CD14-positive monocyte (primary cell): ENCODE results near the gene DTNB. TPM values are rescaled to one million over a fixed set of nuclear protein-coding genes. Genes with fewer than 3 reads are reported as not detected.

ENCODE experiments used
- DNase-seq, 3 donors: peaks; one replicate each; pipeline ENCODE4 v3.0.0-alpha.2; 2011 to 2022
- H2AFZ ChIP-seq: 2 replicates; pipeline ENCODE4 v1.6.0; 2012; ENCODE audit warnings: mild to moderate bottlenecking, low read depth, low read length, inconsistent platforms; ENCODE audit not compliant: insufficient read depth, poor library complexity, severe bottlenecking
- H3K27ac ChIP-seq, 2 donors: 1 replicate in 1 of 2; 2 replicates in 1 of 2; pipeline ENCODE4 v1.5.1; 2012 to 2013; ENCODE audit warnings: low read length in 2 of 2, control low read depth in 1 of 2, inconsistent platforms in 1 of 2, low read depth in 1 of 2, mild to moderate bottlenecking in 1 of 2
- H3K27me3 ChIP-seq, 2 donors: one replicate each; pipeline versions ENCODE4 v1.6.0 to v1.6.1; 2011 to 2013; ENCODE audit warnings: low read length in 2 of 2; ENCODE audit not compliant: control insufficient read depth in 2 of 2, insufficient read depth in 2 of 2
- H3K36me3 ChIP-seq, 2 donors: replicated peaks in 1 of 2; 1 replicate in 1 of 2; 2 replicates in 1 of 2; pipeline versions ENCODE4 v1.5.1 to v1.6.1; 2012 to 2013; ENCODE audit warnings: low read length in 2 of 2, control low read depth in 1 of 2, inconsistent platforms in 1 of 2, mild to moderate bottlenecking in 1 of 2; ENCODE audit not compliant: insufficient read depth in 2 of 2, control insufficient read depth in 1 of 2
- H3K4me1 ChIP-seq, 2 donors: 1 replicate in 1 of 2; 2 replicates in 1 of 2; pipeline versions ENCODE4 v1.5.1 to v1.6.1; 2012 to 2013; ENCODE audit warnings: low read length in 2 of 2, control low read depth in 1 of 2, inconsistent platforms in 1 of 2, mild to moderate bottlenecking in 1 of 2, moderate library complexity in 1 of 2; ENCODE audit not compliant: insufficient read depth in 2 of 2, control insufficient read depth in 1 of 2
- H3K4me2 ChIP-seq: replicated peaks from 2 replicates; pipeline ENCODE3; 2012; ENCODE audit warnings: low read length, moderate library complexity, mild to moderate bottlenecking; ENCODE audit not compliant: poor library complexity, severe bottlenecking; ENCODE audit errors: extremely low read depth
- H3K4me3 ChIP-seq, 3 experiments: fragments of 200-600 bp in 1 of 3; sonication (generic) in 1 of 3; replicated peaks in 1 of 3; 1 replicate in 2 of 3; 2 replicates in 1 of 3; pipeline ENCODE4 v1.5.1; 2011 to 2013; ENCODE audit warnings: low read length in 3 of 3, mild to moderate bottlenecking in 3 of 3, control low read depth in 2 of 3, low read depth in 2 of 3, inconsistent platforms in 1 of 3, moderate library complexity in 1 of 3
- H3K79me2 ChIP-seq: 2 replicates; pipeline ENCODE4 v1.6.0; 2012; ENCODE audit warnings: mild to moderate bottlenecking, control low read depth, inconsistent platforms, low read length, moderate library complexity; ENCODE audit not compliant: insufficient read depth
- H3K9ac ChIP-seq: 2 replicates; pipeline ENCODE4 v1.6.0; 2017; ENCODE audit warnings: low read length, mild to moderate bottlenecking; ENCODE audit not compliant: insufficient read depth, poor library complexity, severe bottlenecking
- H3K9me3 ChIP-seq, 2 donors: replicated peaks in 1 of 2; 1 replicate in 1 of 2; 2 replicates in 1 of 2; pipeline versions ENCODE4 v1.5.1 to v1.6.1; 2012 to 2013; ENCODE audit warnings: low read length in 2 of 2, control low read depth in 1 of 2; ENCODE audit not compliant: control insufficient read depth in 1 of 2, insufficient read depth in 1 of 2
- H4K20me1 ChIP-seq: 2 replicates; pipeline ENCODE4 v1.6.0; 2012; ENCODE audit warnings: mild to moderate bottlenecking, low read length, control low read depth, moderate library complexity; ENCODE audit not compliant: insufficient read depth
- H3K27ac Mint-ChIP-seq, 7 donors: one replicate each; pipeline ENCODE4 v1.8.0; 2020; ENCODE audit warnings: mild to moderate bottlenecking in 7 of 7, mixed read lengths in 7 of 7, moderate library complexity in 6 of 7, inconsistent platforms in 2 of 7
- H3K27me3 Mint-ChIP-seq, 3 donors: one replicate each; pipeline ENCODE4 v1.8.0; 2021 to 2022; ENCODE audit warnings: low read depth in 3 of 3, mild to moderate bottlenecking in 3 of 3, mixed read lengths in 3 of 3, moderate library complexity in 3 of 3, inconsistent platforms in 1 of 3
- H3K36me3 Mint-ChIP-seq, 2 donors: one replicate each; pipeline ENCODE4 v1.8.0; 2020; ENCODE audit warnings: mixed read lengths in 2 of 2, inconsistent platforms in 1 of 2, mild to moderate bottlenecking in 1 of 2
- H3K4me1 Mint-ChIP-seq: one replicate; pipeline ENCODE4 v1.8.0; 2020; ENCODE audit warnings: mild to moderate bottlenecking, mixed read lengths
- H3K4me3 Mint-ChIP-seq, 2 donors: one replicate each; pipeline ENCODE4 v1.8.0; 2020; ENCODE audit warnings: mild to moderate bottlenecking in 2 of 2, mixed read lengths in 2 of 2, moderate library complexity in 1 of 2
- H3K9me3 Mint-ChIP-seq, 7 donors: one replicate each; pipeline ENCODE4 v1.8.0; 2020 to 2022; ENCODE audit warnings: mixed read lengths in 7 of 7, mild to moderate bottlenecking in 6 of 7, moderate library complexity in 6 of 7, inconsistent platforms in 2 of 7
- CTCF ChIP-seq: fragments of 200-600 bp; IDR thresholded peaks from one replicate; pipeline ENCODE4 v1.8.0; 2022; ENCODE audit warnings: antibody characterized with exemption, mild to moderate bottlenecking
- WGBS: methylation state at CpG from one replicate; pipeline ENCODE4 v1.1.5; 2013; ENCODE audit warnings: missing lambda C conversion rate; ENCODE audit not compliant: insufficient coverage; 5-methylcytosine and 5-hydroxymethylcytosine counted together
- intact Hi-C, 2 donors: fragments of 100-400 bp; cut with micrococcal nuclease; formaldehyde crosslinking; loops; one replicate each; pipeline versions ENCODE4 v1.15.0 to v1.15.1; 2023
- polyA plus RNA-seq, 3 donors: library from polyadenylated mRNA; depleted of rRNA in 1 of 3; unstranded in 2 of 3; stranded (reverse) in 1 of 3; fragments of 300-500 nt in 2 of 3; fragments of >200 nt in 1 of 3; fragmentation: Illumina TruSeq in 2 of 3; gene quantifications; 1 replicate in 2 of 3; 2 replicates in 1 of 3; pipeline ENCODE4 v1.2.3, GENCODE V29; 2012 to 2021

DTNB gene
- polyA plus RNA-seq, 3 donors, result 3.0 to 4.2 (median 3.3) TPM

- Mint-ChIP-seq H3K36me3 (no peaks in the 10 kb centered on the region), H3K27ac (no peak overlapping the region), H3K27me3 (peaks cover 2 to 4% (median 2%) of the 10 kb centered on the region in 3 donors), H3K4me3 (no peak overlapping the region), H3K4me1 (no peaks in the 10 kb centered on the region), H3K9me3 (peaks cover 0 to 5% (median 0%) of the 10 kb centered on the region in 7 donors)
- no peak for TF ChIP-seq CTCF
- WGBS, result no CpG with 5 or more reads among the region's 1 CpG
- Histone ChIP-seq H2AFZ (no peak overlapping the region), H3K27ac (no peak overlapping the region), H3K27me3 (no peaks in the 10 kb centered on the region), H3K4me1 (no peaks in the 10 kb centered on the region), H3K9me3 (no peaks in the 10 kb centered on the region), H3K9ac (no peak overlapping the region), H4K20me1 (no peaks in the 10 kb centered on the region), H3K4me2 (no peak overlapping the region), H3K36me3 (no peaks in the 10 kb centered on the region), H3K79me2 (no peaks in the 10 kb centered on the region), H3K4me3 (no peak overlapping the region)
- intact Hi-C loops, result no loop called here
- DNase-seq, result no peak
These were observed 47.2 kb upstream of the DTNB start for GRCh38 chr2:25720575-25720974.

- 67% methylated on average over 1 of the region's 1 CpG for whole genome bisulfite sequencing
- Histone ChIP-seq H4K20me1 (no peaks in the 10 kb centered on the region), H3K9ac (no peak overlapping the region), H3K4me1 (peaks cover 8 to 16% of the 10 kb centered on the region in 2 donors), H3K36me3 (no peaks in the 10 kb centered on the region), H3K4me2 (no peak overlapping the region), H3K79me2 (no peaks in the 10 kb centered on the region), H3K27me3 (no peaks in the 10 kb centered on the region), H3K9me3 (no peaks in the 10 kb centered on the region), H3K27ac (no peak overlapping the region), H3K4me3 (no peak overlapping the region), H2AFZ (peak overlapping the region; percentile 29)
- H3K9me3 Mint-ChIP-seq, result peaks cover 0 to 2% (median 0%) of the 10 kb centered on the region in 7 donors
- intact Hi-C loops, result no loop called here
- TF ChIP-seq CTCF, result no peak
- no peaks in the 10 kb centered on the region for H3K36me3 Mint-ChIP-seq
- peaks cover 9% of the 10 kb centered on the region for H3K4me1 Mint-ChIP-seq
- H3K27ac Mint-ChIP-seq, result peak overlapping the region in 1 of 7 donors; percentile 22
- no peak overlapping the region for H3K4me3 Mint-ChIP-seq
- peaks cover 0 to 3% (median 2%) of the 10 kb centered on the region in 3 donors for H3K27me3 Mint-ChIP-seq
- no peak for DNase-seq
These were observed 41.4 kb upstream of the DTNB start for GRCh38 chr2:25714740-25715139.
